Stomach (tissue), 4 donors: Measurements from ENCODE around the gene RND2.

Experiments
- POLR2A ChIP-seq, 4 donors: fragments of 450-650 bp; IDR thresholded peaks; one replicate each; pipeline ENCODE4 v1.6.1; 2016; ENCODE audit warnings: antibody characterized with exemption in 4 of 4, control low read depth in 2 of 4, mild to moderate bottlenecking in 1 of 4, moderate library complexity in 1 of 4
- POLR2AphosphoS5 ChIP-seq, 3 donors: sonication (generic); formaldehyde crosslinking; IDR thresholded peaks; one replicate each; pipeline ENCODE4 v1.6.1; 2016; ENCODE audit warnings: antibody characterized with exemption in 3 of 3
- TF ChIP-seq, protein P1 (sequence below), 7 experiments: fragments of 450-650 bp in 4 of 7; fragments of 200-600 bp in 3 of 7; sonication (generic) in 3 of 7; IDR thresholded peaks; one replicate each; pipeline ENCODE4 v1.5.1; 2016 to 2019; ENCODE audit warnings: antibody characterized with exemption in 7 of 7, control low read depth in 2 of 7, mild to moderate bottlenecking in 1 of 7

DNA sequence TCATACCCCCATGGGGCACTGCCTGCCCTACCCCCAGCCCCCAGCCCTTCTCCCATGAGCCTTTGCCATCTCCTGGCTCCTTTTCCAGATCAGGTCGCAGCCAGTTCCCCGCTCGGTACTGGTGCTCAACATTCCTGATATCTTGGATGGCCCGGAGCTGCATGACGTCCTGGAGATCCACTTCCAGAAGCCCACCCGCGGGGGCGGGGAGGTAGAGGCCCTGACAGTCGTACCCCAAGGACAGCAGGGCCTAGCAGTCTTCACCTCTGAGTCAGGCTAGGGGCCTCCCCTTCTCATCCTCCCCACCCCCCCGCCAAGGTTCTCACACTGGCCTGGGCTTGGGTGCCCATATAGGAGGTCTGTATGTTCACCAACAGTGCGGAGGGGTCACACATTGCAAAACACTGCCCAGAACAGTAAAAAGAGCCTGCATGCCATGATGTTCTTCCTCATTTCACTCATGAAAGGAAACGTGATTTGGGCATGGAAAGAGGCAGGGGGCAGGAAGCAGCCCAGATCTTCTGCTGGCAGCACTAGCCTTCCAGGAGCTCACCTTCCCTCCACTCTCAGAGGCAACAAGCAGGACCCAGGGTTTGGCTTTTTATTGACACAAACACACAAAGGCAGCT lies 10.9 kb upstream of the RND2 start:
- no peak for TF ChIP-seq POLR2A (IDR thresholded peaks at IDR 0.05)
- TF ChIP-seq, protein P1, sequence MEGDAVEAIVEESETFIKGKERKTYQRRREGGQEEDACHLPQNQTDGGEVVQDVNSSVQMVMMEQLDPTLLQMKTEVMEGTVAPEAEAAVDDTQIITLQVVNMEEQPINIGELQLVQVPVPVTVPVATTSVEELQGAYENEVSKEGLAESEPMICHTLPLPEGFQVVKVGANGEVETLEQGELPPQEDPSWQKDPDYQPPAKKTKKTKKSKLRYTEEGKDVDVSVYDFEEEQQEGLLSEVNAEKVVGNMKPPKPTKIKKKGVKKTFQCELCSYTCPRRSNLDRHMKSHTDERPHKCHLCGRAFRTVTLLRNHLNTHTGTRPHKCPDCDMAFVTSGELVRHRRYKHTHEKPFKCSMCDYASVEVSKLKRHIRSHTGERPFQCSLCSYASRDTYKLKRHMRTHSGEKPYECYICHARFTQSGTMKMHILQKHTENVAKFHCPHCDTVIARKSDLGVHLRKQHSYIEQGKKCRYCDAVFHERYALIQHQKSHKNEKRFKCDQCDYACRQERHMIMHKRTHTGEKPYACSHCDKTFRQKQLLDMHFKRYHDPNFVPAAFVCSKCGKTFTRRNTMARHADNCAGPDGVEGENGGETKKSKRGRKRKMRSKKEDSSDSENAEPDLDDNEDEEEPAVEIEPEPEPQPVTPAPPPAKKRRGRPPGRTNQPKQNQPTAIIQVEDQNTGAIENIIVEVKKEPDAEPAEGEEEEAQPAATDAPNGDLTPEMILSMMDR (IDR thresholded peaks at IDR 0.05): no peak
- TF ChIP-seq POLR2AphosphoS5 (IDR thresholded peaks at IDR 0.05): no peak
